ENCODE data around the gene IMPA2.

Gene IMPA2

GRCh38 chr18:11978956-11979355, 2.4 kb upstream of the IMPA2 start:
- no peak overlapping the region for H3K4me3 ChIP-seq (ENCODE audit: low read length)
- no peak for TF ChIP-seq CTCF (conservative IDR thresholded peaks at IDR 0.05; ENCODE audit: low read depth, low read length)
- DNase-seq (ENCODE audit: low read depth), result no peak

- no peak for TF ChIP-seq CTCF (conservative IDR thresholded peaks at IDR 0.05; ENCODE audit: low read depth, low read length)
- H3K4me3 ChIP-seq (ENCODE audit: low read length), result peak overlapping the region; percentile 43
- no peak for DNase-seq (ENCODE audit: low read depth)
Observed at GRCh38 chr18:11980163-11980493, 1.2 kb upstream of the IMPA2 start.

- DNase-seq (ENCODE audit: low read depth), result peak; percentile 95
- no peak for TF ChIP-seq CTCF (conservative IDR thresholded peaks at IDR 0.05; ENCODE audit: low read depth, low read length)
- H3K4me3 ChIP-seq (ENCODE audit: low read length), result peak overlapping the region; percentile 43
Observed at GRCh38 chr18:11980494-11981191, 664 bp upstream of the IMPA2 start.

GRCh38 chr18:11981543-11982366, 448 bp downstream of the IMPA2 start:
- H3K4me3 ChIP-seq (ENCODE audit: low read length), result peak overlapping the region; percentile 69
- TF ChIP-seq CTCF (conservative IDR thresholded peaks at IDR 0.05; ENCODE audit: low read depth, low read length), result no peak
- DNase-seq (ENCODE audit: low read depth), result no peak

- no peak overlapping the region for H3K4me3 ChIP-seq (ENCODE audit: low read length)
- no peak for TF ChIP-seq CTCF (conservative IDR thresholded peaks at IDR 0.05; ENCODE audit: low read depth, low read length)
- no peak for DNase-seq (ENCODE audit: low read depth)
Observed at GRCh38 chr18:11982981-11983380, 1.7 kb downstream of the IMPA2 start.

GRCh38 chr18:11983592-11983991, 2.3 kb downstream of the IMPA2 start:
- no peak overlapping the region for H3K4me3 ChIP-seq (ENCODE audit: low read length)
- DNase-seq (ENCODE audit: low read depth), result no peak
- TF ChIP-seq CTCF (conservative IDR thresholded peaks at IDR 0.05; ENCODE audit: low read depth, low read length), result no peak

GRCh38 chr18:11984091-11984490, 2.8 kb downstream of the IMPA2 start:
- TF ChIP-seq CTCF (conservative IDR thresholded peaks at IDR 0.05; ENCODE audit: low read depth, low read length), result no peak
- no peak overlapping the region for H3K4me3 ChIP-seq (ENCODE audit: low read length)
- DNase-seq (ENCODE audit: low read depth), result no peak

All from retinal pigment epithelial cell (primary cell).